HG03439 (cell line): ENCODE data around the gene MFNG.

Experiments
- ATAC-seq: cut with Tn5 transposase; IDR thresholded peaks from one replicate; pipeline ENCODE4 v1.9.1; 2021; ENCODE audit warnings: mild to moderate bottlenecking, moderate library complexity; ENCODE audit not compliant: unreplicated experiment

MFNG gene

GRCh38 chr22:37497062-37497599, 10.9 kb upstream of the MFNG start:
- ATAC-seq, result no peak

- ATAC-seq, result no peak
These were observed 10.5 kb upstream of the MFNG start for GRCh38 chr22:37496651-37497050.

GRCh38 chr22:37493979-37494378, 7.8 kb upstream of the MFNG start:
- no peak for ATAC-seq

DNA sequence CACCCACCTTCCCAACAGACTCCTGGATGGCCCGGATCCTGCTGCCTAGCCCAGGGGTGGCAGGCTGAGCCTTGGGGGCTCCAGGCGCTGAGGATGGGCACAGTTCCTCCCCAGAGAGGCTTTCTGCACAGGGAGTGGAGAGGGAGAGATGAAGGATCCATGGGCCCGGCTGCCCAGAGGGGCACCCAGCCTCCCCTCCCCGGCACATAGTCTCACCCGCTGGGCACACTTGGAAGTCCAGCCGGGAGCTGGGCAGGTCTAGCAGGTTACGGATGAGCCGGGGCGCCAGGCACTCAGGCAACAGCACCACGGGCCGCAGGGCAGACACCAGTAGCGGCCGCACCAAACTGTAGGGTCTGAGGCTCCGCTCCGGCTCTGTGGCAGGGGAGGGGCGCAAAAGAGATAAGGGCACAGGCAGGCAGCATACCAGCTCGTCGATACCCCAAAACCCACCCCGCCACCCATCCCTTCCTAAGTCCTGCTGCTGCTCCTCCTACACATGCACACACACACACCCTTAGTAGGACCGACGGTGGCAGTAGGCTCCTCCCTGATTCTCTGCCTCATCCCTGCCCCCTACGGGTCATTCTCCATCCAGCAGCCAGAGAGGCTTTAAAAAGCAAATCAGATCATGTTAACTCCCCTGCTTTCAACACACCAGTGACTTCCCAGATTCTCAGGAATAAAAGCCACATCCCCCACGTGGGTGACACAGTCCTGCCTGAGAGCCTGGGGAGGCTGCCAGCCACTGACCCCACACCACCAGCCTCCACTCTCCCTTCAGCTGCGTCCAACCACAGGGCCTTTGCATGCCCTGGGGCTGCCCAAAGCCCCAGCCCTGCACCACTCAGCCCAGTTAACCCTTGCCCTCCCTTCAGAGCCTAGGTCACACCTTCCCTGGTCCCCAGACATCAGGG, 6.5 kb upstream of the MFNG start:
- ATAC-seq, result no peak

- no peak for ATAC-seq
These were observed 5.6 kb upstream of the MFNG start for GRCh38 chr22:37491559-37492427.

- ATAC-seq, result no peak
These were observed 4.9 kb upstream of the MFNG start for GRCh38 chr22:37491106-37491505.

- no peak for ATAC-seq
These were observed 3.8 kb upstream of the MFNG start for GRCh38 chr22:37489983-37490382.

- ATAC-seq, result no peak
These were observed 2.4 kb upstream of the MFNG start for GRCh38 chr22:37488337-37489135.

DNA sequence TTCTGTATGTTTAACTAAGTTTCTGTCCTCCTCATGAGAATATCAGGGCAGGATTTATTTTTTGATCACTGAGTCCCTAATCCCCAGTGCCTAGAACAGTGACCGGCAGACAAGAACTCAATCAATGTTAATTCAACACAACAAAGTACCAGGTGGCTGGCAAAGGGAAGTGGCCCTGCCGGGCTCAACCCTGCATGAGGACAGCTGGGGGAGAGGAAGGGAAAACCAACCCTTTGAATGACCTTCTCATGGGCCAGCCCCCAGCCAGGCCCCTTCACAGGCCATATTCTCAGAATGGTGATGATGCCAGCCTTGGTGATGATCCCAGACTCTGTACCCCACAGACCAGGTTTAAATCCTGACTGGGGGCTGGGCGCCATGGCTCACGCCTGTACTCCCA, 1.4 kb upstream of the MFNG start:
- ATAC-seq, result no peak

GRCh38 chr22:37487129-37487528, 945 bp upstream of the MFNG start:
- no peak for ATAC-seq

DNA sequence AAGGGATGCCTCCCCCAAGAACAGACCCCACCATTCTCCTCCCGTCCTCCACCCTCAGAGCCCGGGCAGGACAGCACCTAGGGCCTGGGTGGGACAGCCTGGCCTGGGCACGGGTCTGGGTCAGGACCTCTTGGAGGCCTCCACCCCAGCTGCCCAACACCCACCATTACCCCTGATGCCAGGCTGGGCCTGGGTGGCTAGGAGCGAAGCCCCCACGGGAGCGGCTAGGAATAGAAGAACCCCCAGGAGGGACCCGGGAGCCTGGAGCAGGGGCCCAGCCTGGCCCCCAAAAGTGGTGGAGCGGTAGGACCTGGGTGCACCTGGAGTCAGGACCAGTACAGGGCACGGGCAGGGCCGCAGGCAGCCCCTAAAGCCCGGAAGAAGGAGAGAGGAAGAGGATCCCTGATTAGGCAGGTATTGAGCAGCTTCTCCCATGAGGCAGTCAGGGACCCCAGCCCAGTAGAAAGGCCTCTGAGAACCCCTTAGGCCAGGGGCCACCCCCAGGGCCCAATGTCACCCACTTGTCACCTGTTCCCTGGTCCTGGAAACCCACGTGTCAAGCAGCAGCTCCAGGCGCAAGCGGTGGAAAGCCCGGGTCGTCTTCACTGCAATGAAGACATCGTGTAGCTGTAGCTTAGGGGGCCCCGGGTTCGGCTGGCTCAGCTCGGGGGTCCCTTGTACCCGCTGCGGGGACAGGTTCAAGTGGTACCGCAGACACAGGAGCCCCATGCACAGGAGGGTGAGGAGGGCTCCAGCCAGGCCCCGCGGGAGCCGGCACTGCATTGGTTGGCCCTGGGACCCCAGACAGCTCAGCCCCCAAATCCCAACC, 575 bp downstream of the MFNG start:
- ATAC-seq, result peak; percentile 18

DNA sequence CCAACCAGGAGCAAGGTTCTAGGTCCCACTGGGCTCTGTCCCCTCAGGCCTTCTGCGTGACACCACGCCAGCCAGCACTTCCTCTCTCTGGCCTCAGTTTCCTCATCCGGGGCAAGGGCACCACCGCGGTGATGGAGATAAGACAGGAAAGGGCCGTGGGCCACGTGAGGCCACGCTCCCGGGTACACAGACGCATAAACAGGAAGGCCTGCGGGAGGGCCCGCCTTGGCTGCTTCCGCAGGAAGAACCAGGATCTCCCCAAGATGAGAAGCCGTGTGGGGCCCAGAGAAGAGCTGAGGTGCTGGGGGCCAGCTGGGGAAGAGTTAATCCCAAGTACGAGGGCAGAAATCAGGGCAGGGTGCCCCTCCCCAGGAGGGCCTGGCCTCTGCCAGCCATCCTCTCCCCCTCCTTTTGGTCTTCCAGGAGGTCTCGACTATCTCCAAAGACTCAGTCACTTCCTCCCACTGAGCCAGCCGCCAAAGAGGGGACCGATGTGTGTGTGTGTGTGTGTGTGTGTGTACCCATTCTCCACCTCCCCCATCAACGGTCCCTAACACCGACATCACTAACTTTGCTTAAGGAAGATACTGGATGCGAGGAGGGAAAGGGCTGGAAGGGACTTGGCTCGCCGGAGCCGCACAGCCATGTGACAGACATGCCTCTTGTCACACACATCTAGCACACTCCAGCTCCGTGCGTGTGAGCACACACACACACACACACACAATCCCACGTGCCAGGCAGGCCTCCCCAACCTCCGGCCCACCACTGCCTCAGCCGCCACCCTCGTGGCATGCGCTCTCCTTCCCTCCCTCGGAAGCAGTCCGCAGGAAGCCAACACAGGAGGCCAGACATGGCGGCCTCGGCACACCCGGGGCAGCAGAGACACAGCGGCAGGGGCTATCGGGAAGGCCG, 1.4 kb downstream of the MFNG start:
- ATAC-seq, result no peak

DNA sequence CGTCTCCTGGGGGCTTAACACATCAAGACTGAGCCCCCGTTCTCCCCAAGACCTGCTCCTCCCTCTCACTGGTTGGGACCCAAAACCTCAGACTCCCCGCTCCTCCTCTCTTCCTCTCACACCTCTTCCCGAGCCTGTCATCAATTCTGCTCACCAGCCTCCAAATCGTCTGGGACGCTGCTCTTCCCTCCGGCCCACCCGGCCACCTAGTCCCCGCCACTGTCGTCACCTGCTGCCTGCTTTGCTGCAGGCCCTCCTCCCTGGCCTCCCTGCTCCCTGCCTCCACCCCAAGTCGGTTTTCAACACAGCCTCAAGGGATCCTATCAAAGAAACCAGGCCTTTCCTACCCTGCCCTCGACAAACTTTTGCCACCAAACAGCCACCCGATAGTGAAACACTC, 3.1 kb downstream of the MFNG start:
- ATAC-seq, result no peak

GRCh38 chr22:37482244-37482643, 3.9 kb downstream of the MFNG start:
- no peak for ATAC-seq

DNA sequence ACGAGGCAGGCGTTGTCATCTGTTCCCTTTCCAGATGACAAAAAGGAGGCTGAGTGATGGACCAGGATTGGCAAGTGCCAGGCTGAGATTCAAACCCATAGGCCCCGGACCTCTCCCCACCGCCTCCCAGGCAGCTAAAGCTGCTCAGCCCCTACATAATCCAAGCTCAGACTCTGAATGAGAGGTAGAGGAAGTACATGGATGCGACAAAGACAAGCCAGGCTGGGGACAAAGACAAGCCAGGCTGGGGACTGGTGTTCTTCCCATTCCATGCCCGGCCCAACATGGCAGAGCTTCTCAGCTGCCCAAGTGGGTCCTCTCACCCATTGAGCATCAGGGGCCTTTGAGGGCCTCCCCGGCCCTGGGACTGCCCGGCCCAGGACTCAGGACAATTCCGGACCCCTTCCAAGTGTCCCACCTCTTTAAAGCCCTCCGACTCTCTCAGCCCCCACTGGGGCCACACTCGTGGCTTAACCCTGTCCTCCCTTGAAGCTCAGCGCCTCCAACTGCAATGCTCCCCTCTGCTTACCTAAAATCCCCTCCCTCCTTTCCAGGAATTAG, 4.8 kb downstream of the MFNG start:
- no peak for ATAC-seq

DNA sequence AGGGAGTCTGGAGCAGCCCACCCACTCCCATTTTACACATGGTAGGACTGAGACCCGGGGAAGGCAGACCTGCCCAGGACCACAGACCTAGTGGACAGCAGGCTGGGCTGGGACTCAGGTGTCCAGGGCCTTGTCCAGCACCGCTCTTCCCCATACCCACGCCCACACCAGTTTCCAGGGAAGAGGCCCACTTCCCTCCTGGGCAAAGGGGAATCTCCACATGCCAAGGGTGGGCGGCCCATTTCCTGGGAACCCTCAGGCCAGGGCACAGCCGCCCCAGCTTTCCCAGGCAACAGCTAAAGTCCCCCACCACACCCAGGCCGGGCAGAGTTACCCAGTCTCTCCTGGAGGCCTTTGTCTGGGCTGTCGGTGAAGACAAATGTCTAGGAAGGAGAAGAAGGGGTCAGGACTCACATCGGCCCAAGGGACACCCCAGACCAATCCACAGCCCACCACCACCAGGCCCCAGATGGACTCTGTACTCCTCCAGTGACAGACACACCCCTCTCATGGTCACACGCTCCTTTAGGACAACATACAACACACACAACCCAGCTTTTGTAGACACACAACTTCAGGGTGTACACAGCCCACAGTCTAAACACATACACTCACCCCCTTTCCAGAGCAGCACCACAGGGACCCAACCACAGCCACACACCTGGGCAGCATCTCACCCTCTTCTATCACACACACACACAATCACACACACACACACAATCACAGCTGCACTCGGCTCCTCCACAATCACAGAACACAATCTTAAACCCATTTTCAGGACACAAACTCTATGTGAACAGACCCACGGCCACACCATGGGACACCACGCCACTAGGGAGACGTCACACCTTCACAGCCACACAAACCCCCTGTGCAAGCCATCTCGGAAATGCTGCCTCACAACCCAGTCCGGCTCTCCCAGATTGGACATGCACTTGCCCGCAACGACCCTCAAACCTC, 5.5 kb downstream of the MFNG start:
- no peak for ATAC-seq

DNA sequence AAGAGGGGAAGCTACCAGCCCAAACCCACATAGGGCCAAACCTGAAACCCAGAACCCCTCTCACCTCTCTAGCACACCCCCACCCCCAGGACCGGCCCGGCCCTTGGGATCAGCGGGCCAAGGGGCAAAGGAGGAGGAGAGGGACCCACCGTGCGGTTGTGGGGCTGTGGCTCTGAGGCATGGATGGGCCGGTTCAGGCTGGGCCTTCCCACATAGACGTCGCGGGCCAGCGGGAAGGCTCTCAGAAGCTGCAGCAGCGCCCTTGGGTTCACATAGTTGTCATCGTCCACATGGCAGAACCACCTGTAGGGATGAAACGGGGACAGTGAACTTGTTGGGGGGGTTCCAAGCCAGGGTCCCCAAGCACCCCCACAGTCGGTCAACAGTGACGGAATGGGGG, 7.0 kb downstream of the MFNG start:
- no peak for ATAC-seq
